T-helper 2 cell (primary cell): Measurements from ENCODE around the gene DLG5.
"Not testable (repeated sequence)": the region's sequence is repeated elsewhere in the genome, so short reads cannot be mapped to it uniquely, and the experiment has no call there.

Experiments used
- DNase-seq, 5 experiments: peaks; one replicate each; pipeline versions ENCODE4 v3.0.0 to v3.0.0-alpha.2; 2012 to 2022

DLG5 gene

DNA sequence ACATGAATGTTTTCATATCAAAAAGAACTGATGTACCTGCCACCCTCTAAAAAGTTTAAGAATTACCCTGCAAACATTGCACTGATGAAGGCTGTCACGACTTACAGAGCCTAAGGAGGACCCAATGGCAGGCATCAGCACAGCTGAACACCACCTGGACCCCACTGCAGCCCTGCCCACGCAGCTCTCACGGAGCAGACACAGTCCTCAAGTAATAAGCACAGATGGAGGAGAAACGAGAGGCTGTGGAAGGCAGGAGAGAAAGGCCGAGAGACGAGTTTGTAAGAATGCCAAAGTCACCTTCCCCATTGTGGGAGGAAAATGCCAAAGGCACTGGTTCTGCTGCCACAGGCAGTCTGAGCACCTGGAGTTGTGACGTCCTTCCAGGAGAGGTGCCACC, 135.0 kb downstream of the DLG5 start:
- DNase-seq, result no peak

DNA sequence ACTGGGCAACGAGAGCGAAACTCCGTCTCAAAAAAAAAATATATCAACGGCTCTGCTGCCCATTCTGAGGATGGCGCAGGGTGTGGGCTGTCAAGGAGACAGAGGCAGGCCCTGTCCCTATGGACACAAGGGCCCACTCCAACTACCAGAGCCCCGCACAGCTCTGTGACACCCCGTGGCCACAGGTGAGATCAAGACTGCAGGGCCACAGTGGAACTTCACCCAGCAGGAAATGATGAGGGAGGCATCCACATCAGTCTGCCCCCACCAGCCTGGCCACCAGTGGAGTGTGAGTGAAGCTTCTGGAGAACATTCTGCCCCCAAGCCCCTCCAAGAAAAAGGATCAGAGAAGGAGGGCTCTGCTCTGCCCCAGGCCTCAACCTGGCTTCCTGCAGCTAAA, 136.7 kb downstream of the DLG5 start:
- no peak for DNase-seq

DNA sequence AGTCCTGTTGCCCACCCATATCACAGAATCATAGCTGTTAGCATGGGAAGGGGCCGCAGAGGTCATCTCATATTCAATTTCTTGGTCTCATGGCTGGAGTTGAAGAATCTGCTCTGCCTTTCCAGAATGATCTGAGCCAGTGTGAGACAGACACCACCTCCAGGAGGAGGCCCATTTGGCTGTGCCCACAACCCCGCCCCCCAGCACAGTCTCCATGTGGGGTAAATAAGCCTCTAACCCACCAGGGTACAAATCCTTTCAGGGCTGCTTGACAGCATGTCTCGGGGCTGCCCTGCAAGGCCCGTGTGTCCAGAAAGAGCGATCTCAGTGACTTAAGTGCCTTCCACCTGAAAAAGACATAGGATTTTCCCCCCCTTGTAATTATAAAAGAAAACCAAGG, 137.5 kb downstream of the DLG5 start:
- DNase-seq, result no peak

DNA sequence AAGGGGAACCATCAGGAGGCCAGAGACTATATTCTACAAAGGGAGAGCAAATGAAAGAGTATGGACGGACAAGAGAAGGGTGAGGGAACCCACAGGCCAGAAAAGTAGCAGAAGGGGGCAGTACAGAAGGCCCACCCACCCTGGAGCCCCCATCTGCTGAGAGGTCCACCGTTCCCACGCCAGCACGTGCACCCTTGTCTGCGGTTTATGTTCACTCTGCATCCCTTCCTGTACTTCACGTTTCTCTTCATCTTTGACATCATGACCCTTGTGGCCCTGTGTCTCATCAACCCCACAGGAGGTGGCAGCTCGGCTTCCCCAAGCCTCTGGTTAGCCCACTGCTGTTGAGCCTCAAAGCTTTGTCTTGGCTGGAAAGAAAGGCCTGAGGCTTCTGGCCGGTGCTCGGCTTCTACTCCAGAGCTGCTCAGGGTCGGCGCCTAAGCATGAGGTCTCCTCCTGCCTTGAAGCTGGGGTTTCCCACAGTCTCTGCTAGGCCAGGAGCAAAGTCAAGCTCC, 138.0 kb downstream of the DLG5 start:
- DNase-seq, result no peak

DNA sequence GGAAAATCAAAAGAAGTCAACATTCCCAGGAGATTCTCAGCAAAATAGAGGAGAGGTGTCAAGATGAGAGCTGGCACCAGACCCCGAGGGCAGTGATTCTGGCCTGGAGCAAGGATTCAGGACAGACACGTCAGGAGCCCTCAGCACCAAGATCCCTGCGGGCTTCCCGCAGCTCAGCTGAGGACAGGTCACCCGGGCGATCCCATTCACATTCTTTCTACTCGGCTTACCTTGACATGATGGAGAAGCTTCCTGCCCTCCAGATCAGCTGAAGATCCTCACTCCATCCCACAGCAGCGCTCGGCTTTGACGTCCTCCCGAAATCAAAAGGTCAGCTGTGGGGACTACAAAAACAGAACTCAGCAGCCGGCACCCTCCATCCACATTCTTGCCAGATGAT, 139.1 kb downstream of the DLG5 start:
- DNase-seq, result no peak

DNA sequence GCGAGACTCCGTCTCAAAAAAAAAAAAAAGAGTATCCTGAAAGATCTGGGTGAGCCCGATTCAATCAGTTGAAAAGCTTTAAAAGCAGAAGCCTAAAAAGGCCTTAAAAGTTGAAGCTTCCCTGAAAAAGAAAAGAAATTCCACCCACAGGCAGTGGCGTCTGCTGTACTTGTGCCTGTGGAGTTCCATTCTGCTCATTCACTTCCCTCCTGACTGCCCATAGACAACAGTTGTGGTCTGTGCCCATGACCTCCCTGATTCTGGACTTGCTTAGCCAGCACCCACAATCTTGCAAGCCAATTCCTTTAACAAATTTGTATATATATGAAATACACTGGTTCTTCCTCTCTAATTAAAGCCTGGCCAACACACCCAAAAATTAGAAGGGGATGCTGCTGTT, 141.7 kb downstream of the DLG5 start:
- DNase-seq, result no peak

DNA sequence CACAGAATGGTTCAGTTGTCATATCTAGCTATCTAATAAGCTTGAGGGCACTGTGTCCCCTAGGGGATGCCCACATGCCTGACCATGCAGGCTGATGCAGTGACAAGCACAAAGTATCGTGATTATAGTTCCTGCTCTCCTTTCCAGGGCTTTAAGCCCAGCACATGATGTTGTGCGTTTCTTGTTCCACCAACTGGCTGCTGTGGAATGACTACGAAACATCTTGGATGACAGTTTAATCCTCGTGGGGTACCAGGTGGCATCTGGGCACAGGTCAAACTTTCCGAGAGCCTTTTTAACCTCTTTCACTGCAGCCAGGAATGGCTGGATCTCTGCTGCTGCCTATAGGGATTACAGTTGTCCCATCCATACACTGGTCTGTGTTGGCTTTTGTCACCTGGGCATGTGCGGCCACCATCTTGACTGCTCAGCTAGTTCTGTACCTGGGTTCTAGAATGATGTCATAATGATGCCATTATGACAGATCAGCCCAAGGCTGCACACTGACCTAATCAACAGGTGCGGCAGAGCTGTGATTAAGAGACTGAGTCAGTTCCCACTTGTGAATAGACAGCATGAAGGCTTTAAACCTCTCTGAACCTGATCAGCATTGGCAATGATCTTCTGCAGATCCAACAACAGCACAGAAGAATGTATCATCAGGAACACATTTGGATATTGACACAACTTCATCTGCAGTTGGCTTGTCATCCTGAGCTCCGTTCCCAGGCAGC, 144.1 kb downstream of the DLG5 start:
- DNase-seq, result no peak

DNA sequence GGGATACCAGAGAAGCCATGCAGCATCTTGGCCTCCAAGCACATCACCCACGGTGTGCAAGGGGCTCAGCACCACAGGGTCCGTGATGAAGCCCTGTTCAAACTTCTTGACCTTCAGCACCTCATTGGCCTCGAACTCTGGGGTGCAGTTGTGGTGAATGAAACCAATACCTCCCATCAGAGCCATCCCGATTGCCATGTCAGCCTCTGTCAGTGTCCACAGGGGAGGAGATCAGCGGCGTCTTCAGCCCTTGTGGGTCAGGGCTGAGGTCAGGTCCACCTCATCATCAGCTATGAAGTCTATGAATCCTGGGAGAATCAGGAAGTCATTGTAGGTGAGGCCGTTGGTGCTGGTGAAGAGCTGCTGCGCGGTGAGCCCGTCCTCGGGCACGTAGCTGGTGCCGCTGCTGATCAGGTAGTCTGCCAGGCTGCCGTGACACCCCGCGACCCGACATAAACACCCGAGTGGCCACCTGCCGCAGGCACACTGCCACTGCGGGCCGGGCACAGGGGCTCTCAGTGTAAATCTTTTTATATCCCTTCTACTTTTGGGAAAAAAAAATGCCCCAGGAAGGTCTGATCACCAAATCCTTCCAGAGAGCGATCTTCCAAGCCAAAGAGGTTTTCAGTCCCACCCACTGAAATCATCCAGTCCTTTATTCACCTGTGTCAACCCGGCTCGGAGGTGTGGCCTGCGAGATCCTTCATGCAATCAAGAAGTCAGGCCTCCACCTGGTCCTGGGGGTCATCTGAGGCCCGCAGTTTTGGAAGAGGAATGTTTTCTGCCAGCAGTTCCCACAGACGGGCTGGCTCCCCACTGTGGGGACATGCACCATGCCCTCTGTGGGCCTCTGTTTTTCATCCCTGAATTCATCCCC, 144.9 kb downstream of the DLG5 start:
- DNase-seq, result no peak

DNA sequence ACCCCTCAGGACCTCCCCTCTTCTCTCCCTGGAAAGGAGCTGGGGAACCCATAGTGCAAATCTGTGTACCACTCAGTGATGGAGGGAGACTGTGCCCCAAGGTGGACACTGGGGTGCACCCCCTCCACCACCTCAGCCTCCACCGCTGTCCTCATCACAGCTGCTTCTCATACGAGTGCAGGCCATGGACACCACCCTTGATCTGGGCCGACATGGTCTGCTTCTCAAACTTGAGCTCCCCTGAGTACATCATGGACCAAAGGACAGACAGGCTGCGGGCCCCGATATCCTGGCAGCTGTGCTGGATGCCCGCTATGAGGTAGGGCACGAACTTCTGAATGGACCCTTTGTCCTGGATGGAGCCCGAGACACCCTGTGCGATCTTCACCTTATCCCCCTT, 146.4 kb downstream of the DLG5 start:
- no peak for DNase-seq

DNA sequence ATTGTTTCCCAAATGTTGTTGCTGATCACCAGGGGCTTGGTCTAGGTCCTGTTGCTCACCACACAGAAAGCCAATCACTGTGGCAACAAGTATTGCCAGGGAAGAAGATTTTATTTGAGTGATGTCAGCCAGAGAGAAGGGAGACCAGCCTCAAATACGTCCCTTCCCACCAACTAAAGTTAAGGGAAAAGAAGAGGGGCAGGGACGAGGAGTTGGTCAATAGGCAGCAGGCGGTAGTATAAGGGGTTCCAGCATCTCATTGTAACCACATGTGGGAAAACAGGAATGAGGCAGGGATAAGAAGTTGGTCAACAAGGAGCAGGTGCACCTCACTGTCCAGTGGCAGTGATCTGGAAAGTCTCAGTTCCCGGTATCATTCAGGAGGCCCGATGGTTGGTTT, 150.1 kb downstream of the DLG5 start:
- DNase-seq, result no peak

DNA sequence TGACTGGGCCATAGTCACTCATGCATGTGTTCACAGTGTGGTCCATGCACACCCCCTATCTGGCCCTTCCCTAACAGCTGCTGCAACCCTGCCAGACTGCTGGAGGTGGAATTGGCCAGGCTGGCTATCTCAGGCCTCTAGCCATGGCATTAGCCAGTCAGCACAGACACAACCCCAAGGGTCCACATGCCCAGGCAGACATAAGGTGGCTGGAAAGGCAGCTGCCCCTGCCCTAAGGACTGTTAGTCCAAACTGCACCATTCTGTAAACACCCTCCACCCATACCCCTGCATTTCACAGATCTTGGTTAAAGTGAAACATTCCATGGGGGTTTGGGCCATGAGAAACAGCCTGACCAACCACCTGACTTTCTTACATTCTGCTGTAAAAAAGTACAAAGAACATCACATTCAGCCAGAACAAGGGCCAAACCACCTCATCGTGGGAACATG, 151.6 kb downstream of the DLG5 start:
- DNase-seq, result no peak

DNA sequence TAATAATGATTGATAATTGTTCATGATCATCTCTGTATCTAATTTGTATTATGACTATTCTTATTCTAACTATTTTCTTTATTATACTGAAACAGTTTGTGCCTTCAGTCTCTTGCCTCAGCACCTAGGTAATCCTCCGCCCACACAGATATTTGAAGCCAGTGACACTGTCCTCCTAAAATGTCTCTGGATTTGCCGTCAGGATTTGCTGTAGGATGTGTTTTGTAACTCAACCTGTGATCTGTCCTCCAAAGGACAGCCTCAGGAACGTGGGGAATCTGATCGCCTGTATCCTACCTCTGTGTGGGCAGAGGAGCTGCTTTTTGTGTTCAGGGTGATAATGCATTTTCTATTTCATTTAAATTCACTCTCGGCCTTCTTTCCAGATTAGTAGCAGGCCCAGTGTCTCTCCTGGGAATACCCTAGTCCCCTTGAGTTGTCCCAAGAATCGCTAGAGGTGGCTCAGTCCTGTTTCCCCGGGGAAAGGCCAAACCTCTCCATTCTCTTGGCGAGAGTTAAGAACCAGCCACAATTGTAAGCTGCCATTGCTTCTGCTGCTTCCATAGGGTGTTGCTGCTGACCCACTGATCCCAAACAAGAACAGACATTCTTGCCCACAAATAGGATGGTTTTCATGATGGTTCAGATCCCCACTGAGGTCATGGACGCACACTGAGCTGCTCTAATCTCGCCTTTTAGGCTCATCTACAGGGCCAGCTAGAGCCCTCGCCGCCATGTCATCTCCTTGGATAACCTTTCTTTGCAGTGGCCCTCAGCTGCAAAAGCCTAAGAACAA, 152.7 kb downstream of the DLG5 start:
- no peak for DNase-seq

DNA sequence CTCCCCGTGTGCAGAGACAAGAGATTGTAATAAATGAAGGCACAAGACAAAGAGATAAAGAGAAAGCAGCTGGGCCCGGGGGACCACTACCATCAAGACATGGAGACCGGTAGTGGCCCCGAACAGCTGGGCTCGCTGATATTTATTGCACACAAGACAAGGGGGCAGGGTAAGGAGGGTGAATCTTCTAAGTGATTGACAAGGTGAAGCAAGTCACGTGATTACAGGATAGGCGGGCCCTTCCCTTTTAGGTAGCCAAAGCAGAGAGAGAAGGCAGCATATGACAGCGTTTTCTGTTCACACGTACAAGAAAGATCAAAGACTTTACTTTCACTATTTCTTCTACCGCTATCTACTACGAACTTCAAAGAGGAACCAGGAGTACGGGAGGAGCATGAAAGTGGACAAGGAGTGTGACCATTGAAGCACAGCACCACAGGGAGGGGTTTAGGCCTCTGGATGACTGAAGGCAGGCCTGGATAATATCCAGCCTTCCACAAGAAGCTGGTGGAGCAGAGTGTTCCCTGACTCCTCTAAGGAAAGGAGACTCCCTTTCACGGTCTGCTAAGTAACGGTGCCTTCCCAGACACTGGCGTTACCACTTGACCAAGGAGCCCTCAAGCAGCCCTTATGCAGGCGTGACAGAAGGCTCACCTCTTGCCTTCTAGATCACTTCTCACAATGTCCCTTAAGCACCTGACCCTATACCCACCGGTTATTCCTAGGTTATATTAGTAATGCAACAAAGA, 153.5 kb downstream of the DLG5 start:
- DNase-seq, result peak in 1 of 5 experiments; percentile 26

DNA sequence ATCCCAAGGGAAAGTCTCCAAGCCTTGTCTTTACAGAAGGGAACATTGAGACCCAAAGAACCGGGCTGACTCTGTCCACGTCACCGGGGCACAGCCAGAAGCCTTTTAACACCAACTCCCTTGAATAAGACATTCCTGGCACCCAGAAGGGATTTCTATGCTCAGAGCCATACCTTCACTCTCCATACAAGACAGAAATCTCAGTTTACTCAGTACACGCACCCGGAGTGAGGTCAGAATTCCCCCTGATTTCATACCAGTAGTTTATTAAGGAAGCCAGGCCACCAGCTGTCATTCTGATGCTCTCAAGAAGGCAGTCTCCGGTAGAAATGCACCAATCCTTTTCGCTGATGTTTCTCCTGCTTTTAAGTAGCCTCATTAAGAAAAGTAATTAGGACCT, 154.7 kb downstream of the DLG5 start:
- DNase-seq, result no peak

DNA sequence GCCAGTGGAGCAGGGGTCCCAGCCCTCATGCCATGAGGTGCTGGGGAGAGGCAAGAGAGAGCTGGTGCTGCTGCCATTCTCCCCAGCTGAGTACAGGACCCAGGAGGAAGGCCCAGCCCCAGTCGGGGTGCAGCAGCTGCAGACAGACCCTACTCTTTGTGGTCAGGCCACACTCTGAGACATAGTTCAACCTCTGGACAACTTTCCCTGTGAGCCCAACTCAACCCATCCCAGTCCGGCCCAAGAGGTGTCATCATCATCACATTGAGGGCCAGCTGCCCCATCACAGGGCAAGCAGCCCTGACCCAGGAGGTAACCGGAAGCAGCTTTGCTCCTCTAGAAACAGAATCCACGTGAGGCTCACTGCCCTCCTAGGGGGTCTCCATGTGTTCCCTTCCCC, 155.1 kb downstream of the DLG5 start:
- DNase-seq, result no peak

DNA sequence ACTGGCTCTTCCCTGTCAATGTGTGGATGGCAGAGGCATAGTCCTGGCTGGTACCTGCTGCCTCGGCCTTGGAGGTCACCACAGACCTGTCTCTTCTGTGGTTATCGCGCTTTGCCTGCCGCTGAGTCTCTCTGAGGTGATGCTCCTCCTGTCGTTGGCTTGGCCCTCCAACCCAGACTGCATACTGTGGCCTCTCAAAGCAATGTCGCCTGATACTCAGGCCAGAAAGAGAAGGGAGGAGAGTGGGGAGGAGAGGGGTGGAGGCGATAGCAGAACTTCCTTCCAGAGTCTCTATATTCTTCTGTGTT, 155.7 kb downstream of the DLG5 start:
- no peak for DNase-seq

DNA sequence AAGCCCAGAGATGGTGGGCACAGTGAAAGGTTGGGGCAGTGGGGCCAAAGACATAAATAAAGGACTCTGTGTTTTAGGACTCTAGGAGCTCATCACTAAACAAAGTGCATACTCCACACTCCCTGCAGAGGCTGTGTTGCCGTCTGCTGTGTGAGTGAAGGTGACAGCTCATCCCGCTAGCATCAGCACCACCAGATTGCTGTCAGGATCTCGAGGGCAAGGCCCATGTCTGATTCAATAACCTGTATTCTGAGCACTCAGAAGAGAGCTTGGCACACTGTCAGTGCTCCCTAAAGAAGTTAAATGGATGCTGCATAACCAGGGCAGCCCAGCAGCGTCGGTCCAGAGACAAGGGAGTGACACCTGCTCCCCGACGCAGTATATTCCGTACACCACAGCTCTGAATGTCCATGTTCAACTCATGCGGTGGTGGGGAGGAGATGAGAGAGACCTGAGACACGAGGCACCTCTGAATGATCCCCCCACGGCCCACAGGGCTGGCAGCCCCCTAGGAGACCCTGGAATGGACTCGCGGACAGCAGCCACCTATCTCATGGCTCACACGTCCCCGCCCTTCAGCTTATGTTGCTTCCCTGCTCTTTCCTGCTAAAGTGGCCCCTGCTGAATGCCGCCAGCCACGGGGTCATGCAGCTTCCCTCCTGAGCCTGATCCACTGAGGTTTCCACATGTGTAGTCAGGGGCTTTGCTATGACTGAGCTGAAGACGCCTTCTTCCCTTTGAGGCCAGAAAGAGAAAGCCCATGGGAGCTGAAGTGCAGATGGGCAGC, 156.3 kb downstream of the DLG5 start:
- DNase-seq, result no peak

DNA sequence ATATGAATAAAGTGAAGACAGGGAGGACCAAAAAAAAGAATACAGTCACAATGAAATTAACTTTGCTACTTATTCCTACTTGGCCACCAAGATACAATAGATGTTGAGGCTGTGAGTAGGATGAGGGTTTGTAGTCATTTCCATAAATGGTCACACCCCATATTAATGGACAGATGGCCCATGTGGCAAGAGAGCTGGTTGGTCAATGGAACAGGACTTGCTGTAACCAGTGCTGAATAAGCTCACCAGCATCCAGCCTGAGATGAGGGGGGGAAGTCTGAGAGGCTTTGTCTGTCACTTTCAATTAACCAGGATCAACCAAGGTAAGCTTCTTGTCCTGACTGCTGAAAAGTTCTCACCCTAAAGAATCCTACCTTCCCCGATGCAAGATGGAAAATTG, 158.5 kb downstream of the DLG5 start:
- no peak for DNase-seq

DNA sequence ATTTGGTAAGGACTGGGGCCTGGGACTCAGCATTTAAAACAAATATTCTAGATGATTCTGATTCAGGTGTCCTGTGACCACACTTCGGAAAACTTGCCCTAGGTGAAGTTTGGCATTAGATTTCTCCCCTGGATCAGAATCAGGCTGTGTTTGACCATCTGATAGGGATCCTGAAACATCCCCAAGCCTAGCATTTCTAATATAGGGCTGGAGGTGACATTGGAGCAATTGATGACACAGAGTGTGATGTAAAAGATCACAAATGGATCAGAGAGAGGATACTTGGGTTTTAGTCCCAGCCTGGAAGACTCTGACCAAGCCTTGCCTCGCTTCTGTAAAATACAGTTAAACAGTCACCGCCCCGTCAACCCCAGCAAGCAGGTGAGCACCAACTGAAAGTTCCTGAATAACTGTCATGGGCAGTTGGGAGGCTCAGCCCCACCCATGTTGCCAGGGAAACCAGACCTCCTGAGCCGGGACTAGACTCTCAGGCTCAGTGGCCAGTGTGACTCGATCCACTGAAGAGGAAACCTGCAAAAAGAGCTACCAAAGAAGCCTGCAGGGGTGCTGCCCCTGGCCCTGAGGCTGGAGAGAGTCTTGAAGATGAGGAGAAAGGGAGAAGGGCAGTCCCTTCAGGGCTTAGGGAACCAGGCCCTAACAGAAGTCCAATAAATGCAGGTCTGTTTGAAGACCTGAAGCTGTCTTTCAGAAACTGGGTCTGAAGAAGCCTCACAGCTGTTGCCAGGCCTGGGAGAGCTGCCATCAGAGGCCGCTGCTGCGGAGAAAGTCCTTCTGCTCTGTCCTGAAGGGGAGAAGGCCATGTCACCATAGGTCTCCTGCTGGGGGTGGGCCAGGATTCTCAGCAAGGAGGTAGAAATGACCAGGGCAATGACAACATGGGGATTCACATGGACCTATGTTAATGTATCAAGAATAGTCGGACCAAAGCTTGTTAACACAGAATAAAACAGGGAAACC, 162.8 kb downstream of the DLG5 start:
- DNase-seq, result no peak

DNA sequence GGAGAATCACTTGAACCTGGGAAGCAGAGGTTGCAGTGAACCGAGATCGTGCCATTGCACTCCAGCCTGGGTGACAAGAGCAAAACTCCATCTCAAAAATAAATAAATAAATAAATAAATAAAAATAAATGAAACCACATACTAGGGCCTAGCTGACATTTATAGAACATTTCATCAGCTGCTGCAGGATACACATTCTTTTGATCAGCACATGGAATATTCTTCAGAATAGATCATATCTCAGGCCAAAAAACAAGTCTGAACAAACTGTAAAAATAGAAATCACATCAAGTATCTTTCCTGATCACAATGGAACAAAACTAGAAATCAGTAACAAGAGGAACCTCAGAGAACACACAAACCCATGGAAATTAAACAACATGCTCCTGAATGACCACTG, 168.1 kb downstream of the DLG5 start:
- not testable (repeated sequence) for DNase-seq
